GM18519 (cell line): ENCODE data around the gene FGF14.

Experiments used
- ATAC-seq: cut with Tn5 transposase; IDR thresholded peaks from one replicate; pipeline ENCODE4 v1.9.1; 2021; ENCODE audit warnings: mild to moderate bottlenecking, moderate library complexity; ENCODE audit not compliant: unreplicated experiment, low FRiP score

FGF14 gene

DNA sequence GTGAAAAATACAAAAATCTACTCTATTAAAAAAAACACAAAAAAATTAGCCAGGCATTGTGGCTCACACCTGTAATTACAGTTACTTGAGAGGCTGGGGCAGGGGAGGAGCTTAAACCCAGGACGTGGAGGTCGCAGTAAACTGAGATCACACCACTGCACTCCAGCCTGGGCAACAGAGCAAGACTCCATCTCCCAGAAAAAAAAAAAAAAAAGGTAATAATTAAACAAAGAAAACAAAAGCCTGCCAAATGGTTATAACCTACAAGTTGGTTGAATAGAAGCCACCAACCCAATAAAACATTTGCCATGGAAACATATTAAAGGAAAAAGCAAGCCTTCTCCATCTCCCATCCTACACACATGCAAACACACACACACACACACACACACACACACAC lies 694.2 kb downstream of the FGF14 start:
- ATAC-seq = no peak

DNA sequence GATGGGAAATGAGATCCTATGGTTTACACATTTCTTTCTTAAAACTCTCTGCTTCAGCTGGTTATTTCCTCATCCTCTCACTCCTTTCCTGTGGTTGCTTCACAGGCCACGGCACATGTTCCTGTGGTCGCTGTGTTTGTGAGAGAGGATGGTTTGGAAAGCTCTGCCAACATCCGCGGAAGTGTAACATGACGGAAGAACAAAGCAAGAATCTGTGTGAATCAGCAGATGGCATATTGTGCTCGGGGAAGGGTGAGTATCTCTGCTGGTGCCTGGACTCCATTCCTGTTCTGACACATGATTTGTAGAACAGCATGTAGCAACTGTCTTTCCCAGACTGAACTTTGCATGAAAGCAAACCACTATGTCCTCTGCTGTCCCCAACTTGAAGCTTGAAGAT lies 695.2 kb downstream of the FGF14 start:
- ATAC-seq = no peak

DNA sequence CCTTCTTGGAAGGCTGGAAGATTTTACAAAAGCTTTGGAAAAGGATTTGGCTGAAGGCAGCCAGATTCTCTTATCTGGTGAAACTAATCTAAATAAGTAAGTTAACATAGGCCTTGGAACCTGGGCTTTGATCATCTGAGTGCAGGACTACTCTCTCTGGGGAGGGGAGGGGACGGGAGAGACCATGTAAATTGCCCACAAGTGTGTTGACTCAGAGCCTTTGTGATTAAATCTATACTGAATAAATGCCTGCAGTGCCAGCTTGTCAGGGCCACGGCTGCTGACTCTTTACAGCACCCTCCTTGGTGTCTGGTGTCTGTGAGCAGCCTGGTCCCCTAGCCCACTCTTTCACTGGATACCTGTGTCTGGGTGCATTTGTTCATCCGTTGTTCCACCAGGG lies 698.0 kb downstream of the FGF14 start:
- no peak for ATAC-seq

DNA sequence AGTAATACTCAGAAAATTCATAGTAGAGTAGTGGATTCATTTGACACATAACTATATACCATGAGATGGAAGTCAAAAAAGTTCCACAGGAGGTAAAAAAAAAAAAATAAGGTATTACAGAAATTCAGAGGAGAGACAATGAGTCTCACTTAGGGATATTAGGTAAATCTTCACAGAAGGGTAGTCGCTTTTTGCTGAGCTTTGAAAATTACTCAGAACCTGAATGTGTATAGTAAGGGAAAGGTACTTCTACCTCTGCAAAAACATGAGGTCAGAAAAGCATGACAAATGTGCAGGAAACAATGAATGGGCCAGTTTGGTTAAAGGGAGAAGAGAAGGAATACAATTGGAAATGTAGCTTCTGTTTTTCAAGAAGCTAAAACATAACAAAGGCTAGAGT lies 698.8 kb downstream of the FGF14 start:
- ATAC-seq = no peak

DNA sequence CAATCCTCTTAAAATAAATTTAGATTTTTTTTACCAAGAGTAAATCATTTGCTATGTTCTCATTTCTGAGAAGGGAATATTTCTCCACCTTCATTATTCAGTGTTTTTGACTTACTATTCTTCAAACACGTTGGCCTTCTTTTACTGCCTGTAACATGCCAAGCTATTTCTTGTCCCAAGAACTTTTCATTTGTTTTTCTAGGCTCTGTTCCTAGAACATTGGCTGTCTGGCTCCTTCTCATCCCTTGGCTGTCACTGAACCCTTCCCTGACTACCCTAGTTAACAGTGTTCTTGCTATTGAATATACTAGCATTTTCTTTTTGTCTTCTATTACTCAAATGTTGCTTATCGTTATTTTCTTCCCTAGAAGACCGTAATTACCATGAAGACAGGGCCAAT lies 701.2 kb downstream of the FGF14 start:
- no peak for ATAC-seq

DNA sequence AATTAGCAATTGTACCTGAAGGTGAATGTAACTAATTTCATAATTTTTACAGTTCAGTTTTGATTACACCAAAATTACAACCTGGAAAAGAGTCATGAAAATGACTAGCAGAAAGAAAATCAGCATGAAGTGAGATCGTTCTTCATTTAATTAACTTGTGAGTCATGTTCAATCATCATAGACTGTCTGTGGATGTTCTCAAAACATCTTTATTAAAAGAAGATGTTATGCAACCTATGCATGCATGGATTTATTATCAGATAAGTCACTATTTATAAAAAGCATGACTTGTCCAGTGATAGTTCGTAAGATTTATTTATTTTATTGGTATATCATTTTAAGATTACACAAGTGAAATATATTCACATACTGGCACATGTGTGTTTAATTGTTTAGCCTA lies 703.4 kb downstream of the FGF14 start:
- no peak for ATAC-seq

DNA sequence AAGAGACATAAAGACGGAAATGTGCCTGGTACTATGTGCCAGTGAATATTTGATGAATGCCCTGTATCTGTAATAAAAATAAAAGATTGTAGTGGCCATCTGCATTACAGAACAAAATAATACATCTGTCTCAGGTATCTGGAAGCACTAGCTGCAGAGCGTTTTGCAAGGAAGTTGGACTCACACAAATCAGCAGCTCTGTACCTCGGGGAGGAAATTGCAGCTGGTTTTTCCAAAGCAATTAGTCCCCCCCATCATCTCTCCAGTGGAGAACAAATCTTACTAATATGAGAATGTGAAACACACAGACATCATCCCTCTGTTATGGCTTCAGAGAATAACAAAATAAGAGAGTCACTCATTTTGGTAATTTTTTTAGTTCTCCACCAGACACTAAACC lies 704.1 kb downstream of the FGF14 start:
- no peak for ATAC-seq

DNA sequence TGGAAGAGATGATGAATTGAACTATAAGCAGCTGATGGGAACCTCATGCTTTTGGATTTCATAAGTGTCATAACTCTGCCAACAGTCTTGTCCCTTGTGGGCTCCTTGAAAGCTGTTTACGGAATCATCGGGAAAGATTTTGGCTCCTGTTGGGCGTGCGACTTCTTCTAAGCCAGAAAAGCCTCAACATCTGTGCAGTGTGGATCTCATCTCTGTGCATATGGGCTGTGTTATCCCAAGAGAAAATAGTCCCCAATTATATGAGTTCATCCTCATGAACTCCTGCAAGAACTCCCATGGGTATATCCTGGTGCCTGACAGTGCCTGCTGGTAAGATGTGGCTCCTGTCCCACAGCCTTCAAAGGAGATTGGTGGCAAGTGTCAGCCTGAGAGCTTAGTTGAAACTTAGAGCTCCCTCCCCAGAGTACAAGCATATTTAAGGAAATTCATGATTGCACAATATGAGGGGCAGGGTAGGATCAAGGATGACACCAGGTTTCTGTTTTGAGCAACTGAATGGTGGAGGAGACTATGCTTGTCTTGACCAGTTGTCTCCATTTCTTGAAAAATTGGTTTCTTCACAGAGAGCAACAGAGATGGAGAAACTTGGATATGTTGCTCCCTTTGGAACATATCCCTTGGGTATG lies 705.9 kb downstream of the FGF14 start:
- no peak for ATAC-seq

DNA sequence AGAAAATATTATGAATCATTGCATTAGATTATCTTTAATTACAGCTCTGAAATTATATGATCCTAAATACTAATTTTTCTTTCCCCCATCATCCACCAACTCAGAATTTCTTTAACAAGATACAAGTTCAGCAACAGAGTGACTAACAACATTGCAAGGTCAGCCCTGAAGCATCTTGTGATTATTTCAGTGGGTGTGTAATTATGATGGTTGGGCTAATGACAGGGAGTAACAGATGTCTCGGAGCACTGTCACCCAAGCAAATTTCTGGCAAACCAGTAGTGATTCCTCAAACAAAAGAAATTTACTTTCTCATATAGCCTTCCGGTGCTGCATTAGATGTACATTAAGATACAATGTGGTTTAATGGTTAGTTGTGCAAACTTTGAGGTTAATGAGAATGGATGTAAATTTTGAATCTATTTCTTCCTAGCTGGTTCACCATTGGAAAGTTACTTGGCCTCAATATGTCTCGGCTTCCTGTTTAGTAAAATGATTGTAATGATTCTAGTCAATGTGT lies 710.4 kb downstream of the FGF14 start:
- ATAC-seq = no peak

DNA sequence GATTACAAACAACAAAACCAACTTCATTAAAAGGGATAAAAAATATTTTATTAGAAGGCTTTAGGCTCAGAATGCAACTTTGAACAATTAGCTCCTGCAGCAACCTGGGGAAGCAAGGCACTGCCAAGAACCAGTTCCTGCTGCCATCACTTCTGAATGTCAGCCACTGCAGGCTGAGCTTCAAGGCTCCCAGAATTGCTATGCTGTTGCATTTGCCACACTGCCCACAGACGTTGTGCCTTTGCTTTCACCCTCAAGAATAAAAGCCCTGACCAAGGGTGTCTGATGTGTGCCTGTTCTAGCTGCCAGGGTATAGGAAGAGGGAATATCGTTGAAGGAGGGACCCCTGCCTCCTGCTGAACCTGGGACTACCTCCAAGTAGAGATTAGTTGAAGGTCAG lies 711.0 kb downstream of the FGF14 start:
- no peak for ATAC-seq

DNA sequence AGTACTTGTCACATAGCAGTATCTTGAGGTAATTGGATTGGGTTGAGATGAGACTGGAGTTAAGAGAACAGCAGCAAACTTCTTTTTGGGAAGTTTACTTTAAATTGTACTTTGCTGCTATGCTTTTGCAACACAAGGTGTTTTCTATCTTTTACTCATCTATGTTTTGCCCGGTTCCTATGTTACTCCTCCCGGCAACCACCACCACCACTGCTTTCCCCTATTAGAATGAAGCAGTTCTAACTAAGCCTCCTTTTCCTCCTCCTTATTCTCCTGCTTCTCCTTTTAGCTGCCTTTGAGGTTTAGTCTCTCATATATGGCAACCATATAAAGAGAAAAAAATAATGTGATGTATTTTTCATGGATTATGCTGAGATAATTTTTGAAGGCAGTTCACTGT lies 715.8 kb downstream of the FGF14 start:
- no peak for ATAC-seq

DNA sequence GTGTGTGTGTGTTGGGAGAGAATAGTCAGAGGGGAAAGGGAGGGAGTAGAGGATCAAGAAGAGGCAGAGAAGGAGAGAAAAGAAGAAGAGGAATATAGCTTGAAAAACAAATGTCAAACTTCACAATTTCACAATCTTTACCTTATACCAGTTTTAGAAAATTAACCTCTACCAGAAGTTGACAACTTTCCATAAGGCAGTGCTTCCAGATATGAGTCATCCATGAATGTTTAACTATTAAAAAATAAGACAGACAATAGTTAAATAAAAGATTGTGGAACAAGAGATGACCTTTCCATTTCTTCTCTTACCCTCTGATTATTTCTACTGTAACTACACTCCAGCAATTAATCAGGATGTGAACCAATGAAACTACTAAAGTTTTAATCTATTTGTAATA lies 720.0 kb downstream of the FGF14 start:
- no peak for ATAC-seq

DNA sequence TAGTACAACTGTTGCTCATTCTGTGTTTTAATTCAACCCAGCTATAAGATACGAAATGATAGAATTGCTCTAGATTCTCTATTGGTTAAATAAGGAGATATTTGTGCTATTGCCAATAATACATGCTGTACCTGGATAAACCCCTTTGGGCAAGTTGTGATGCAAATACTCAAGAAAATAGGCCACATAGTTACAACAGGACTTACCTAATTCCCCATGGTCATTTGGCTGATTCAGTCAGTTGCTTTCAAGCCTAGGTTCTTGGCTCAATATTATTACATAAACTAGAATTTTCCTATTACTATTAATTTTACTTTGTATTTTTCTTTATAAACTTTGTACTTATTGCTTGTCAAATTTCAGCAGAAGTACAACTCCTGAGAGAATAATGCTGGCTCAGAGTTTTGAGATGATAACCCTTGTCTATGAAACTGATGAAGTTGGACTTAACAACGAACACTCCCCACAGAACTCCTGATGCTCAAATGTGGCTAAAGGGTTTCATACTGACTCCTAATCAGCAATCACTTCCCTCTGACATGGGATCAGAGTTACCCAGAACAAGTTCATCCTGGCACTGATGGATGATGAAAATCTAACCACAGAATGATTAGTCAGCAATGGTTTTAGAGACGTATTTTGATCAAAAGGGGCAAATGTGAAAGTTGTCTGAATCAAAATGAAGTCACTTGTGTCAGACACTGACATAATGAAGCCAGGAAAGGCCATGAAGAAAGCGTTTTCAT lies 728.3 kb downstream of the FGF14 start:
- ATAC-seq = no peak

DNA sequence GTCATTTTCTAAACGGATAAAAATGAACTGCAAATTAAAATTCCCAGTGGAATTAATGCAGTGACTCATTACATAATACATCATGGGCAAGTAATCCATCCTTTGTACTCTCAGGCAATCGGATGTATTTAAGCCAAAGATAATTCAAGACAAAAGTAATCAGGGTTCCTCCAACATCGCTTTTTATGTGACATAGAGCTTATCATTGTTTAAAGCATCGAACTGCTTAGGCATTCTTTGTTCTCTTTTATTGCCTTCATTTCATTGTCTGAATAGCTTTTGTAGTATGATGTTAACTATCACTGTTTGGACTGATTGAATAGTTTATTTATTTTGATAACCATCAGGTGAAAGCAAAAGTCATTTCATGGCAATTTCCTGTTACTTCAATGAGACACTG lies 740.0 kb downstream of the FGF14 start:
- no peak for ATAC-seq
